ENCODE results near the gene RENBP.

The RENBP gene

GRCh38 chrX:153885968-153886903 lies 58.2 kb downstream of the RENBP start, which contains the start of gene L1CAM:
TSS of gene L1CAM (minus strand) at chrX:153886173. CDS start at chrX:153875836, 10,337 bp downstream.
- Histone ChIP-seq H3K4me3 (peak within 1 kb of the TSS; percentile 65), H3K36me3 (no peaks in the 10 kb centered on the region), H3K27ac (no peak within 1 kb of the TSS), H4K20me1 (peaks cover 55% of the 10 kb centered on the region), H3K9ac (no peak within 1 kb of the TSS), H3K9me3 (peaks cover 13% of the 10 kb centered on the region; the same call in 1 of the 2 replicates), H3K4me2 (peak within 1 kb of the TSS; percentile 82), H3K4me1 (peaks cover 67% of the 10 kb centered on the region), H3K27me3 (peaks cover 91% of the 10 kb centered on the region)
- TF ChIP-seq Cebpa-rat (IDR thresholded peaks at IDR 0.05) = no peak

Data from BLaER1 (cell line).